KOPT-K1 (cell line): ENCODE measurements around the gene IRAK4.
"Not testable (repeated sequence)": the region's sequence is repeated elsewhere in the genome, so short reads cannot be mapped to it uniquely, and the experiment has no call there.

Source experiments
- H3K27ac ChIP-seq: fragments of 200-600 bp; sonication (generic); 2 replicates; pipeline ENCODE4 v1.5.1; 2016; ENCODE audit warnings: antibody characterized with exemption, mild to moderate bottlenecking, low read depth, low read length; ENCODE audit not compliant: poor library complexity, severe bottlenecking
- H3K36me3 ChIP-seq: fragments of 200-600 bp; sonication (generic); 2 replicates; pipeline ENCODE4 v1.5.1; 2017; ENCODE audit warnings: antibody characterized with exemption, mild to moderate bottlenecking, low read length, moderate library complexity; ENCODE audit not compliant: insufficient read depth
- H3K9me3 ChIP-seq: fragments of 200-600 bp; sonication (generic); 2 replicates; pipeline ENCODE4 v1.5.1; 2017; ENCODE audit warnings: antibody characterized with exemption, low read length, mild to moderate bottlenecking; ENCODE audit not compliant: insufficient read depth, poor library complexity, severe bottlenecking

IRAK4 gene

DNA sequence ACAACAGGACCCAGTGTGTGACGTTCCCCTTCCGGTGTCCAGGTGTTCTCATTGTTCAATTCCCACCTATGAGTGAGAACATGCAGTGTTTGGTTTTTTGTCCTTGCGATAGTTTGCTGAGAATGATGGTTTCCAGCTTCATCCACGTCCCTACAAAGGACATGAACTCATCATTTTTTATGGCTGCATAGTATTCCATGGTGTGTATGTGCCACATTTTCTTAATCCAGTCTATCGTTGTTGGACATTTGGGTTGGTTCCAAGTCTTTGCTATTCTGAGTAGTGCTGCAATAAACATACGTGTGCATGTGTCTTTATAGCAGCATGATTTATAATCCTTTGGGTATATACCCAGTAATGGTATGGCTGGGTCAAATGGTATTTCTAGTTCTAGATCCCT, 7.4 kb upstream of the IRAK4 start:
- H3K36me3 ChIP-seq = peaks cover 37% of the 10 kb centered on the region
- not testable (repeated sequence) for H3K27ac ChIP-seq, H3K9me3 ChIP-seq

DNA sequence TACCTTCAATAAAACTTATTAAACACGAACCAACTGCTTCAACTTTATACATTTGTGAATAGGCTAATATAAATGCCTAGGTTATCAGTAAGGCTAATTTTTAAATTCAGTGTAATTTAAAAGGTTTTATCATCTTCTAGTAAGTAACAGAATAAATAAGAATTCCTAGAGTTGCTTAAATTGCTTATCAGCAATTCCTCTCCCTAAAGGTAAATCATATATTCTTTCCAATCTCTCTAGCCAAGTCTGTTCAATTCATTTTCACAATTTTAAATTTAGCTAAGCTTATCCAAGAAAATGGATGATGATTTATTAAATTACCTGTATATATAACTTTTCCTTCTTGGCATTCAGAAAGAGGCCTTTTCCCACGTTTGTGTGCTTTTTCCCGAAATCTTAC, 4.7 kb upstream of the IRAK4 start:
- Histone ChIP-seq H3K9me3 (peaks cover 8% of the 10 kb centered on the region), H3K27ac (no peak overlapping the region), H3K36me3 (peaks cover 34% of the 10 kb centered on the region)

DNA sequence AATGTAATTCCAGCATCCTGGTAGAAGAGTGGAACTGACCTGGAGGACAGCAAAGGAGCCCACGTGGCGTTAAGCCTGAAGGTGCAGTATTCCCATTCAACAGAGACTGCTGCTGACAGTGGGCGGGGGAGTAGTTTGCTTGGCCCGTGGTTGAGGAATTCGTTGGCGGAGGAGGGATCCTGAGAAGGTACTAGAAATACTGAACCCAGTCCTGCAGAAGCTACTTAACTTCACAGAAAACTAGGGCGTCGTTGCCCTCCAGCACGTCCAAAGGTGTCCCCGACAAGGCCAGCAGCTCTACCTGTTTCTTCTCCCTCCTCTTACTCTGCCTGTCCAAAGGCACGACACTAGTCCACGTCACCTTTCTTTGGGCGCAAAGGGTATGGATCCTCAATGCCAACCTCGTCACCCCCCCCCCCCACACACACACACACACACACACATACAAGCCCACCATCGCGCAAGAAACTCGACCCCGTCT, 464 bp upstream of the IRAK4 start:
- Histone ChIP-seq H3K36me3 (peaks cover 25% of the 10 kb centered on the region), H3K9me3 (no peaks in the 10 kb centered on the region), H3K27ac (peak overlapping the region; percentile 86)

DNA sequence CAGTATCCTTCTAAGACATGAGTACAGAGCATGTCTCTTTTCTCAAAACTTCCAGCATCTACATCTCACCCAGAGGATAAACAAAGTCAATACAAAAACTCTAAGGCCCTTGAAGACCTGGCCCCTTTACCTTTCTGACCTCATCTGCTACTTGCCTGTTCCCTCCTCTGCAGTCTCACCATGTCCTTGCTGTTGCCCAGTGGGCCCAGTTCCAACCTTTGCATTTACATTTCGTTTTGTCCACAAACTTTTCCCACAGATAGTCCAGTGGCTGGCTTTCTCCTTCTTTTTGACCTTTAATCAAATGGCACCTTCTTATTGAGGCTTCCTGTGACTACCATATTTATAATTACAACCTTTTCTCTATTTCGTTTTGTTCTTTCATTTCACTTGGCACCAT, 1.6 kb downstream of the IRAK4 start:
- H3K9me3 ChIP-seq = no peaks in the 10 kb centered on the region
- H3K36me3 ChIP-seq = peaks cover 25% of the 10 kb centered on the region
- peak overlapping the region; percentile 86 for H3K27ac ChIP-seq

DNA sequence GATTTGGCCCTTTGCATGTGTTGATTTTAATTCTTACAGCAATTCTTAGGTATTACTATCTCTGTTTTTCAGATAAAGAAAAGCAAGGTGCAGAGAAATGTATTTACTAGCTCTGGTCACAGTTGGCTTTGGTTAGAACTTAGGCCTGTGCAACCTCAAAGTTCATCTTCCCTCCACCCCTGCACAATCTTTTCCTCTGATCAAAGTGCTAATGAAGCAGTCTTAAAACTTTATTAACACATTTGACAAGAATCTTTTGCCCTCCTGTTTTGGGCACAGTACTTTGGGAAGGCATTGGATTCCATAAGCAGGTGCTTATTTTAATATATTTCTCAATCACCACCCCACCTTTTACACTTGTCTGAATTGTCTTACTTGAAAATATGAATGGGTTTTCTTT, 2.7 kb downstream of the IRAK4 start:
- Histone ChIP-seq H3K9me3 (no peaks in the 10 kb centered on the region), H3K36me3 (peaks cover 26% of the 10 kb centered on the region), H3K27ac (no peak overlapping the region)

DNA sequence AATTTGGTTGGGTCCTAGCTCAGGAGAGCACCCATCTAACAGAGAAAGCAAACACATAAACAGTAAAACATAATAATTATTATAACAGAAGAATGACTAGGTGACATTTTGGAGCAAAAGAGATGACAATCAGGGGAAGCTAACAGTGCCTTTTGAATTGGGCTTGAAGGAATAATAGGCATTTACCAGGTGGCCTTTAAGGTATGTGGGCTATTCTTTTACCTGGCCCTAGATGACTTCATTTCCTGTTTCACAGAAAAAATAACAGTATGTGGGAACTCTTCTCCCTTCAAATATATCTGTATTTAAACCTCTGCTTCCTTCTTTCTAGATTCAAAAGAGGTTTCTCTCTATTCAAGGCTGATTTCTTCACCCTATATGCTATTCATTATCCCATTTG, 3.8 kb downstream of the IRAK4 start:
- Histone ChIP-seq H3K36me3 (peaks cover 26% of the 10 kb centered on the region), H3K27ac (no peak overlapping the region), H3K9me3 (no peaks in the 10 kb centered on the region)

DNA sequence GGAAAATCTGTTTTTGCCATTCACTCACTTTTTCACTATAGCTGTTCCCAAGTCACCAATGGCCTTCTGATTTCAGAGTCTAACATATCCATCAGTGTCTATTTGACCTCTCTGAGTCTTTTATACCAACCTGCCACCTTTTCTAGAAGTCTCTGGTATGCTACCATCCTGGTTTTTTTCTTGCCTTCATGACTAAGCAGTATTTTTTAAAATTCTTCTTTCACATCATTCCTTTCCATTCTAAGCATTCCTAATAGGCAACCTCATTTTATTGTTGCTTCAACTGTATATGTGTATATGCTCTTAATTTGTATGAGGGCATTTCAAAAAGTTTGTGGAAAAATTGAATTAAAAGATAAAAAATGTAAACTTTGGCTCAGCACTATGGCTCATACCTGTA, 5.0 kb downstream of the IRAK4 start:
- no peak overlapping the region for H3K27ac ChIP-seq
- no peaks in the 10 kb centered on the region for H3K9me3 ChIP-seq
- peaks cover 37% of the 10 kb centered on the region for H3K36me3 ChIP-seq

DNA sequence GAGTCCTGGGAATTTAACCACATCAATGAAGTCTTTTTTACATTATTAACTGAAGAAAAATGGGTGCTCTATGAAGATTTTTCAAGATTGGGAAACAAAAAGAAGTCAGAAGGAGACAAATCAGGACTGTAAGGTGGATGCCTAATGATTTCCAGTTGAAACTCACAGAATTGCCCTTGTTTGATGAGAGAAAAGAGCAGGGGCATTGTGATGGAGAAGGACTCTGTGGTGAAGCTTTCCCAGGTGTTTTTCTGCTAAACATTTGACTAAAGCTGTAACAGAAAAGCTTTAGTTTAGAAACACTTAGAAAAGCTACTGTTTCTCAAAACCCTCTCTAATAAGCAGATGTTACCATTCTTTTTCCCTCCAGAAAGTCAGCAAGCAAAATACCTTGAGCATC, 5.8 kb downstream of the IRAK4 start:
- Histone ChIP-seq H3K27ac (no peak overlapping the region), H3K36me3 (peaks cover 45% of the 10 kb centered on the region)

DNA sequence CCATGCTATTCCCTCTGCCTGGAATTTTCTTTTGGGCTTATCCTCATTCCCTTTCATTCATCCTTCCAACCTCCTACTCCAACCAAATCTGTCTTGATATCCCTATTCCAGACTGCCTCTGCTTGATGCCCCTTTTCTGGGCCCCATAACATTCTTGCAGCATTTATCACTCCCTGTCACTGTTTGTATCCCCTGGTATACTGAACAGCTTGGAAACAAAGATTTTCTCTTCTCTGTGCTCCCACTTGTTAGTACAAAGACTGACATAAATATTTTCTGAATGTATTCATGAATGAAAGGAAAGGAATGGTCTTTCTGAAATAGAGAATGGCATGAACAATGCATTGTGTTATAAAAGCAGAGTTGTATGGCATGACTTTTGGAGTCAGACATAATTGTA, 7.5 kb downstream of the IRAK4 start:
- peaks cover 62% of the 10 kb centered on the region for H3K36me3 ChIP-seq
- no peaks in the 10 kb centered on the region for H3K9me3 ChIP-seq
- no peak overlapping the region for H3K27ac ChIP-seq

More for the DNA sequence above, 5.8 kb downstream of the IRAK4 start:
- no peaks in the 10 kb centered on the region for H3K9me3 ChIP-seq

DNA sequence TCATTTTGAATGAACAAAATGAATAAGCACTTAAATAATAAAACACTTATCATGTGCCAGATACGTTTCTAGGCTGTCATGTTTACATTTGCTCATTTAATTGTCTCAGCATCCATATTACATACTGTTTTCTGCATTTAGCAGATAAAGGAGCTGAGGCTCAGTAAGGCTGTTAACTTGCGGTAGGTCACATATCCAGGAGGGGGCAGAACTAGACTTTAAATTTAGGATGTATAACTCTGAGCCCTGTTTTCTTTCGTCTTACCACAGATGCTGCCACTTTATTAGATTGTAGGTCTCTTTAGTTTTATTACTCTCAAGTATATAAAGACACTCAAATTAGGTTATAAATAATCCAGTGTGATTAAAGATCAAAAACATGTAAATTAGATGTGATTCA, 17.7 kb downstream of the IRAK4 start:
- no peaks in the 10 kb centered on the region for H3K9me3 ChIP-seq
- H3K27ac ChIP-seq = no peak overlapping the region
- H3K36me3 ChIP-seq = peaks cover 99% of the 10 kb centered on the region

DNA sequence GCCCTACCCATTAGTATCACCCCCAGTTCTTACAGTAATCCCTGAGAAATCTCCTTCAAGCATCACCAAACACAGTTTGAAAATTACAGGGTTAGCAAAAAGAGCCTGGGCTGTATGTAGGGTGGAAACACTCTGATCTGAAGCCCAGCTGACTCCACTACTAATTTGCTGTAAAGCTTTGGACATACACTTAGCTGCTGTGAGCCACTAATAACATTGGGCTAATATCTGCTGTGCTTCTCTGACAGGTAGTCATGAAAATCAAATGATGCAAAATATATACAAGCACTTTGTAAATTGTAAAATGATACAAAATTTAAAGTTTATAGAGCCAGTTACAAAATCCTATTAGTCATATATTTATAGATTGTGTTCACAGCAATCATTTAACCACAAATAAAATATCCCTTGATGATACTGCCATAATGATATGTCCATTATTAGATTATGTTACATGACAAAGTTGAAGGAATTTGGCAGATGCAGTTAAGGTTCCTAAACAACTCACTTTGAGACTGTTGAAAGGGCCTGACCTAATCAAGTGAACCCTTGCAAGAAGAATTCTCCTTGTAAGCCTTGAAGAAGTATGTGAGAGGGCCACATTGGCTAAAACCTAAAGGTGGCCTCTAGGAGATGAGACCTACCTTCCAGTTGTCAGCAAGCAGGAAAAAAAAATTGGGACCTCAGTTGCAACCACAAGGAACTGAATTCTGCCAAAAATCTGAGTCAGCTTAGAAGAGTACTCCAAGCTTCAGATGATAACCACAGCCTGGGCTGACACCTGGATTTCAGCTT, 28.3 kb downstream of the IRAK4 start:
- no peaks in the 10 kb centered on the region for H3K9me3 ChIP-seq
- H3K36me3 ChIP-seq = peaks cover 62% of the 10 kb centered on the region
- no peak overlapping the region for H3K27ac ChIP-seq

DNA sequence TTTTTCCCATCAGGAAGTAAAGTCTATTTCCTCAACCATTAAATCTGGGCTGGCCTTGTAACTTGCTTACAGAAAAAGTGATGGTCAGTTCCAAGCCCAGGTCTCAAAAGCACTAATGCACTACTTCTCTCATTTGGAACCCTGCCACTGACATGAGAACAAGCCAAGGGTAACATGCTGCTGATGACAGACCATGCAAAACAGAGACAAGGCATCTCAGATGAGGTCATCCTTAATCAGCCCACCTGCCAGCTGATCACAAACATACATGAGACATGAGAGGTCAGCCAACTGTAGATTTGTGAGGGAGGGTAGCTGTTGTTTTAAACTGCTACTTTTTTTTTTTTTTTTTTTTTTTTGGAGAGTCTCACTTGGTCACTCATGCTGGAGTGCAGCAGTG, 31.2 kb downstream of the IRAK4 start:
- no peak overlapping the region for H3K27ac ChIP-seq
- peaks cover 43% of the 10 kb centered on the region for H3K36me3 ChIP-seq
- H3K9me3 ChIP-seq = no peaks in the 10 kb centered on the region

DNA sequence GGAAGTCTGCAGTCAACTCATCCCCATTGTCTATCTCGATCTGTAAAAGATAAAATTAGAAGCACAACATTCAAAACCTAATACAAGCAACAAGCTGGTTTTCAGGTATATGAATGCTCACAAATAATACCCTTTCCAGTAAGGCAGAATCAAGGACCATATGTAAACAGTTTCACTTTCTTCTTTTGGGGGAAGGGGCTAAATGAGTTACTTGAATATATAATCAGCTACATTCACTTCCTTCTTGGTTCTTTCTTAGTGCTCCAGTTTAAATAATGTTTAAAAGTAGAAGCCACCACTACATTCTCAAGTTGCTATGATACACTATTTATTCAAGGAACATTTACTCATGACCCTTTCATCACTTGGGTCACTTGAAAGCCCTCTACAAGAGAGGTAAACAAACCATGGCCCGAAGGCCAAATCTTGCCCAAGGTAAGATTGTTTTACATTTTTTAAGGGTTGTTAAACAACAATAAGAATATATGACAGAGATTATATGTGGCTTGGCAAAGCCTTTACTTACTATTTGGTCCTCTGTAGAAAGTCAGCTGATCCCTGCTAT, 37.0 kb downstream of the IRAK4 start:
- Histone ChIP-seq H3K36me3 (peaks cover 68% of the 10 kb centered on the region), H3K27ac (no peak overlapping the region), H3K9me3 (no peaks in the 10 kb centered on the region)

DNA sequence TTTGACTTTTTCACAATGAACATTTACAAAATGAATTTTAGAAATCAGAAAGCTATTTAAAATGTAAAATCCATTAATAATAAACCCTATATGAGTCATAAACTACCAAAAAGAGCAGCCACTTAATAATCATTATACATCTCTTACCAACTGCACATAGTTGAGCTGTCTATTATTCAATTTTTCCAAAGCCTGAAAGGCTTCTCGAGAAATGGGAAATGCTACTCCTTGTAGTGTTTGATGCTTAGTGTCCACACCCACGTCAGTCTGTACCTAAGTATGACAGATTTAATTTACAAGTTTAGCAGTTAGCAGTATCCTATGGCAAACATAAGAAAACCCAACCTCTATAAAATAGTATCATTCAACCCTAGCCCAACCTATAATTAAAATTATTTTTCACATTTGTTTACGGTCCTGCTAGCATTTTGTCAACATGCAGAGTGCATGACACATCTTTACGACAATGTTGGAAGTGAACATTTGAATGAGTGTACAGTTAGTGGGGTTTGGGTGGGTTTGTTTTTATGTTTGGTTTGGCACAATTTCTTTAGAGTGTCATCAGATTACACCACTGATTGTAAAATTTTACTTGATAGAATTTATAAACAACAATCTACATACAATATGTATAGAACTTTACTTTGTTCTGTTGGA, 38.9 kb downstream of the IRAK4 start:
- Histone ChIP-seq H3K27ac (no peak overlapping the region), H3K36me3 (peaks cover 87% of the 10 kb centered on the region), H3K9me3 (no peaks in the 10 kb centered on the region)

DNA sequence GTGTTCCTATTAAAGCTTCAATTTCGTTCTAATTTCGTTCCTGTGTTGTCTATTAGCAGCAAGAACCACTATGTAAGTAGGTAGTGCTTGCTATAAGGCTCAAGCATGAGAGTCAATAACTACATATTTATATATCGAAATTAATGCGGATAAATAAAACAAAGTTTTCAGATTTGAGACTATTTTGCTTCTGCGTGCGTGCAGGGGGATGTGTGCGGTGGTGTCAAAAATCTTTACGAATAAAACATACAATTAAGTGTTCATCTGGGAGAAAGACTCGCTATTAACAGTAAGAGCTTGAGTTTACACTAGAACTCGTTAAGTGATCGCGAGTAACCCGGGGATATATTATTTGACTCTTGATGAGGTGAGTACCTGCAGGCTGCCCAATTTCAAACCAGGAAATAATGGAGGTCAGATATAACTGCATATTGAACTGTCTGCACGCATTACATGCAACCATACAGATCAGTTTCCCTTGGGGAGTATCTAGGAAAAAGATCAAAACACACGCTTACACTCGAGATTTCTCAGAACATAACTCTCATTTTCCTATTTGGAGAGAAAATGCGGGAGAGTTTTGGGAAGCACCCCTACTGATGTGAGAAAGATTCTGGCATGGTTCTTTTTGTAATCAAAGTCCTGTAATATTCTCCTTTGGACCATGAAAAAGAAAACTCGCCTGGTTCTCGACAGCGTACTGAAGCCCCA, 46.6 kb downstream of the IRAK4 start:
- Histone ChIP-seq H3K36me3 (peaks cover 33% of the 10 kb centered on the region), H3K27ac (peak overlapping the region; percentile 88)

More for the DNA sequence above, 46.6 kb downstream of the IRAK4 start:
- no peaks in the 10 kb centered on the region for H3K9me3 ChIP-seq
